NT2/D1 (cell line): ENCODE measurements around the gene KANK4.

Experiments used
- DNase-seq: peaks from one replicate; pipeline ENCODE4 v3.0.0-alpha.2; 2011; ENCODE audit warnings: low read depth, low spot score
- H3K27me3 ChIP-seq: 2 replicates; pipeline ENCODE4 v1.6.0; 2011; ENCODE audit warnings: mild to moderate bottlenecking; ENCODE audit not compliant: insufficient read length, insufficient read depth
- H3K36me3 ChIP-seq: 2 replicates; pipeline ENCODE4 v1.6.1; 2011; ENCODE audit warnings: mild to moderate bottlenecking, low read length, mixed read lengths; ENCODE audit not compliant: insufficient read depth, insufficient read length
- H3K4me1 ChIP-seq: 2 replicates; pipeline ENCODE4 v1.5.1; 2011; ENCODE audit not compliant: insufficient read depth, insufficient read length
- H3K4me3 ChIP-seq: 2 replicates; pipeline ENCODE4 v1.5.1; 2011; ENCODE audit warnings: low read depth; ENCODE audit not compliant: insufficient read length
- H3K9ac ChIP-seq: 2 replicates; pipeline ENCODE4 v1.6.0; 2011; ENCODE audit warnings: low read depth; ENCODE audit not compliant: insufficient read length
- H3K9me3 ChIP-seq: 2 replicates; pipeline ENCODE4 v1.5.1; 2011; ENCODE audit warnings: mild to moderate bottlenecking, low read length; ENCODE audit not compliant: insufficient read depth
- SUZ12 ChIP-seq: IDR thresholded peaks from 2 replicates; pipeline ENCODE4 v1.6.1; 2011; ENCODE audit not compliant: insufficient read length, insufficient read depth; ENCODE audit errors: extremely low read depth
- YY1 ChIP-seq: IDR thresholded peaks from 2 replicates; pipeline ENCODE4 v1.6.1; 2011; ENCODE audit not compliant: insufficient read length, insufficient read depth
- ZNF274 ChIP-seq: IDR thresholded peaks from 2 replicates; pipeline ENCODE4 v1.6.1; 2011; ENCODE audit warnings: mild to moderate bottlenecking, low read depth, low read length

Gene KANK4

DNA sequence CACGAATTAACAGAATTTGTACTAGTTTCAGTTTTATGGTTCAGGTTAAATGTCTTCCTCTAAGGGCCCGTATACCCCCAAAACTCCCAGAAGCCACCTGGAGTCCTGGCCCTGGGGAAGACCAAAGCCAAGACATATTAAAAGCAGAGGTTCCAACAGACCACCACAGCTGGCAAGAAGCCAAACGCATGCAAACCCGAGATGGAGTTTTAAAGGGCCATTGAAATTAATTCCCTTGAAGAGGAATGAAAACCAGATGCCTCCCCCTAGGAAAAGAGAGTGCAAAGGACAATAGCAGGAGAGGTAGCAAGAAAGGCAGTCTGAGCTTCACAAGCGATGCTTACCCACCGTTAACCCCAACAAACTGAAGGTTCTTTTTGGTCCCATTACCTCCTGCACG is 48.1 kb downstream of the KANK4 start:
- Histone ChIP-seq H3K4me3 (no peak overlapping the region), H3K9me3 (no peaks in the 10 kb centered on the region), H3K27me3 (no peaks in the 10 kb centered on the region), H3K4me1 (peaks cover 14% of the 10 kb centered on the region), H3K36me3 (peaks cover 25% of the 10 kb centered on the region), H3K9ac (no peak overlapping the region)
- TF ChIP-seq ZNF274, result no peak
- no peak for TF ChIP-seq YY1
- no peak for TF ChIP-seq SUZ12
- no peak for DNase-seq

- Histone ChIP-seq H3K36me3 (peaks cover 26% of the 10 kb centered on the region), H3K4me1 (peaks cover 15% of the 10 kb centered on the region), H3K9ac (no peak overlapping the region), H3K27me3 (no peaks in the 10 kb centered on the region), H3K4me3 (no peak overlapping the region), H3K9me3 (no peaks in the 10 kb centered on the region)
- no peak for TF ChIP-seq SUZ12
- DNase-seq, result no peak
Measured at GRCh38 chr1:62269851-62270495, 49.3 kb downstream of the KANK4 start.

DNA sequence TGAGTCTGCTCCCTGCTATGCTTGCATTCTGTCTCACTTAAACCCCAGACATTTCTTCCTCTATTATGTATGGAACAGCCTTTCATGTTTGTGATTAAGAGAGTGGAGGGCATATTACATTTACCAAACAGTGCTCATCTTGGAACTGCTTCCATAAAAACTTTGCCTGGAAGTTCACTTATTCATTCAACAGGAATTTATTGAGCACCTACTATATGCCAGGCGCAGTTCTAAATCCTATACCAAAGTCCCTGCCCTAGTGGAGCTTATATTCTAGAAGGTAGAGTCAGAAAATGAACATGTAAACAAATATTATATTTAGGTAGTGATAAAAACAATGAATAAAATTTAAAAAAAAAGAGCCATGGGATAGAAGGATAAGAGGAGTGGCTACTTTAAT is 49.8 kb downstream of the KANK4 start:
- Histone ChIP-seq H3K36me3 (peaks cover 23% of the 10 kb centered on the region), H3K9me3 (no peaks in the 10 kb centered on the region), H3K4me1 (peaks cover 15% of the 10 kb centered on the region), H3K27me3 (no peaks in the 10 kb centered on the region), H3K4me3 (no peak overlapping the region), H3K9ac (no peak overlapping the region)
- no peak for DNase-seq
- TF ChIP-seq YY1 (no peak), SUZ12 (no peak), ZNF274 (no peak)

- Histone ChIP-seq H3K4me1 (peaks cover 18% of the 10 kb centered on the region), H3K4me3 (no peak overlapping the region), H3K27me3 (no peaks in the 10 kb centered on the region), H3K36me3 (peaks cover 14% of the 10 kb centered on the region), H3K9ac (no peak overlapping the region), H3K9me3 (no peaks in the 10 kb centered on the region)
- TF ChIP-seq ZNF274 (no peak), SUZ12 (no peak), YY1 (no peak)
- DNase-seq, result no peak
Measured at GRCh38 chr1:62268315-62268714, 50.9 kb downstream of the KANK4 start.

- TF ChIP-seq ZNF274, result no peak
- TF ChIP-seq YY1, result no peak
- TF ChIP-seq SUZ12, result no peak
- peaks cover 12% of the 10 kb centered on the region for H3K36me3 ChIP-seq
- DNase-seq, result no peak
- no peak overlapping the region for H3K4me3 ChIP-seq
- no peaks in the 10 kb centered on the region for H3K27me3 ChIP-seq
- H3K4me1 ChIP-seq, result peaks cover 10% of the 10 kb centered on the region
- no peaks in the 10 kb centered on the region for H3K9me3 ChIP-seq
- no peak overlapping the region for H3K9ac ChIP-seq
Measured at GRCh38 chr1:62265956-62266935, 53.0 kb downstream of the KANK4 start.

DNA sequence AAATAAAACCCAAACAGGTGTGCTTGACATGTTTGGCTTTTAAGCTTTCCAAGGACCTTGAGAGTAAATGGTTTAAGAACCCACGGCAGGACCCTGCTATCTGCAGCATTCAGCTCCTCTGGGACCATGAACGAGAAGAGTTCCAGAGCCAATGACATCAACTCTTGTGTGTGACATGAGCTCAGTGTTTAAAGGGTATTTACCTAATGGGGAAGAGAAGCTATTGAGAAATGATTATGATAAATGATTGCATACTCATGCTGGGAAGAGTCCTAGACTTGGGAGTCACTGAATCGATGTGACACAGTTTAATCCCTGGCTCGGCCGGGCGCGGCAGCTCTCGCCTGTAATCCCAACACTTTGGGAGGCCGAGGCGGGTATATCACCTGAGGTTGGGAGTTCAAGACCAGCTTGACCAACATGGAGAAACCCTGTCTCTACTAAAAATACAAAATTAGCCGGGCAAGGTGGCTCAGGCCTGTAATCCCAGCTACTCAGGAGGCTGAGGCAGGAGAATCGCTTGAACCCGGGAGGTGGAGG is 55.4 kb downstream of the KANK4 start:
- no peak overlapping the region for H3K4me3 ChIP-seq
- no peak for TF ChIP-seq ZNF274
- TF ChIP-seq SUZ12, result no peak
- no peak for TF ChIP-seq YY1
- DNase-seq, result no peak

More for the DNA sequence above, 55.4 kb downstream of the KANK4 start:
- H3K36me3 ChIP-seq, result peaks cover 12% of the 10 kb centered on the region
- H3K9me3 ChIP-seq, result no peaks in the 10 kb centered on the region
- no peak overlapping the region for H3K9ac ChIP-seq
- H3K27me3 ChIP-seq, result no peaks in the 10 kb centered on the region
- H3K4me1 ChIP-seq, result peaks cover 7% of the 10 kb centered on the region
